Mucosa of stomach (tissue), 1 donor: Measurements from ENCODE around the gene NEURL3.

Source experiments
- H3K27me3 ChIP-seq: one replicate; pipeline ENCODE4 v1.7.0; 2013; ENCODE audit warnings: mild to moderate bottlenecking, low read length; ENCODE audit not compliant: control insufficient read depth, insufficient read depth
- H3K36me3 ChIP-seq: one replicate; pipeline ENCODE4 v1.7.0; 2013; ENCODE audit warnings: low read length; ENCODE audit not compliant: control insufficient read depth, insufficient read depth
- H3K4me1 ChIP-seq: one replicate; pipeline ENCODE4 v1.7.0; 2013; ENCODE audit warnings: mild to moderate bottlenecking, low read length; ENCODE audit not compliant: control insufficient read depth, insufficient read depth
- H3K4me3 ChIP-seq: one replicate; pipeline ENCODE4 v1.7.0; 2013; ENCODE audit warnings: low read length
- H3K9ac ChIP-seq: one replicate; pipeline ENCODE4 v1.7.0; 2013; ENCODE audit warnings: mild to moderate bottlenecking, low read length, moderate library complexity
- H3K9me3 ChIP-seq: one replicate; pipeline ENCODE4 v1.7.0; 2013; ENCODE audit warnings: mild to moderate bottlenecking, low read length, moderate library complexity; ENCODE audit not compliant: control insufficient read depth
- donor health status: Pancreatic carcinoma.

Gene NEURL3

GRCh38 chr2:96509114-96509846 lies 4.1 kb upstream of the NEURL3 start:
- H3K9ac ChIP-seq, result peak overlapping the region; percentile 32
- no peaks in the 10 kb centered on the region for H3K36me3 ChIP-seq
- H3K4me3 ChIP-seq, result no peak overlapping the region
- H3K27me3 ChIP-seq, result peaks cover 9% of the 10 kb centered on the region
- H3K9me3 ChIP-seq, result no peaks in the 10 kb centered on the region
- peaks cover 21% of the 10 kb centered on the region for H3K4me1 ChIP-seq

GRCh38 chr2:96508521-96509113 lies 3.5 kb upstream of the NEURL3 start:
- no peaks in the 10 kb centered on the region for H3K36me3 ChIP-seq
- peaks cover 21% of the 10 kb centered on the region for H3K4me1 ChIP-seq
- H3K4me3 ChIP-seq, result no peak overlapping the region
- H3K9me3 ChIP-seq, result no peaks in the 10 kb centered on the region
- peaks cover 9% of the 10 kb centered on the region for H3K27me3 ChIP-seq
- no peak overlapping the region for H3K9ac ChIP-seq

- H3K36me3 ChIP-seq, result no peaks in the 10 kb centered on the region
- H3K9me3 ChIP-seq, result no peaks in the 10 kb centered on the region
- no peak overlapping the region for H3K4me3 ChIP-seq
- H3K4me1 ChIP-seq, result peaks cover 23% of the 10 kb centered on the region
- no peak overlapping the region for H3K9ac ChIP-seq
- peaks cover 6% of the 10 kb centered on the region for H3K27me3 ChIP-seq
Observed at GRCh38 chr2:96507957-96508520, 2.9 kb upstream of the NEURL3 start.

- H3K9me3 ChIP-seq, result no peaks in the 10 kb centered on the region
- H3K4me3 ChIP-seq, result no peak overlapping the region
- H3K9ac ChIP-seq, result no peak overlapping the region
- no peaks in the 10 kb centered on the region for H3K36me3 ChIP-seq
- peaks cover 12% of the 10 kb centered on the region for H3K27me3 ChIP-seq
- H3K4me1 ChIP-seq, result peaks cover 35% of the 10 kb centered on the region
Observed at GRCh38 chr2:96506907-96507240, 1.7 kb upstream of the NEURL3 start.

GRCh38 chr2:96506016-96506906 lies 1.1 kb upstream of the NEURL3 start:
- Histone ChIP-seq H3K4me1 (peaks cover 41% of the 10 kb centered on the region), H3K9me3 (no peaks in the 10 kb centered on the region), H3K36me3 (no peaks in the 10 kb centered on the region), H3K27me3 (peaks cover 18% of the 10 kb centered on the region), H3K9ac (no peak overlapping the region), H3K4me3 (no peak overlapping the region)

- Histone ChIP-seq H3K36me3 (no peaks in the 10 kb centered on the region), H3K27me3 (peaks cover 28% of the 10 kb centered on the region), H3K4me3 (no peak overlapping the region), H3K4me1 (peaks cover 38% of the 10 kb centered on the region), H3K9me3 (no peaks in the 10 kb centered on the region), H3K9ac (no peak overlapping the region)
Observed at GRCh38 chr2:96503637-96504243, 1.4 kb downstream of the NEURL3 start.

GRCh38 chr2:96502891-96503636 lies 2.1 kb downstream of the NEURL3 start:
- peaks cover 28% of the 10 kb centered on the region for H3K27me3 ChIP-seq
- no peak overlapping the region for H3K4me3 ChIP-seq
- peaks cover 34% of the 10 kb centered on the region for H3K4me1 ChIP-seq

GRCh38 chr2:96501886-96502810 lies 3.0 kb downstream of the NEURL3 start:
- peaks cover 28% of the 10 kb centered on the region for H3K27me3 ChIP-seq
- no peaks in the 10 kb centered on the region for H3K9me3 ChIP-seq
- H3K36me3 ChIP-seq, result no peaks in the 10 kb centered on the region
- H3K4me1 ChIP-seq, result peaks cover 29% of the 10 kb centered on the region
- no peak overlapping the region for H3K4me3 ChIP-seq
- no peak overlapping the region for H3K9ac ChIP-seq

More at GRCh38 chr2:96502891-96503636, 2.1 kb downstream of the NEURL3 start:
- H3K9ac ChIP-seq, result no peak overlapping the region
- H3K36me3 ChIP-seq, result no peaks in the 10 kb centered on the region
- no peaks in the 10 kb centered on the region for H3K9me3 ChIP-seq

GRCh38 chr2:96501471-96501874 lies 3.7 kb downstream of the NEURL3 start:
- Histone ChIP-seq H3K9me3 (no peaks in the 10 kb centered on the region), H3K27me3 (peaks cover 28% of the 10 kb centered on the region), H3K36me3 (no peaks in the 10 kb centered on the region), H3K9ac (no peak overlapping the region), H3K4me1 (peaks cover 29% of the 10 kb centered on the region), H3K4me3 (no peak overlapping the region)

- Histone ChIP-seq H3K27me3 (peaks cover 28% of the 10 kb centered on the region), H3K9me3 (no peaks in the 10 kb centered on the region), H3K4me3 (no peak overlapping the region), H3K4me1 (peaks cover 28% of the 10 kb centered on the region), H3K9ac (no peak overlapping the region), H3K36me3 (no peaks in the 10 kb centered on the region)
Observed at GRCh38 chr2:96500385-96501066, 4.6 kb downstream of the NEURL3 start.
